HepG2 (cell line): ENCODE measurements around the gene DNM3. TPM values are rescaled to one million over a fixed set of nuclear protein-coding genes. Genes with fewer than 3 reads are reported as not detected.

Source experiments
- ATAC-seq: fragments of 200-7000 bp; cut with Tn5 transposase; 3 replicates; pipeline ENCODE4 v1.9.1; 2020; ENCODE audit warnings: mild to moderate bottlenecking, moderate library complexity
- BruUV-seq: library from RNA; stranded (reverse); fragments of 400-500 nt; replicated peaks from 2 replicates; lab custom pipeline; 2021; lab: Mats Ljungman, UMichigan
- CTCF ChIA-PET: fragments of 300-600 bp; formaldehyde crosslinking; extraction: SDS; loops from one replicate; lab custom pipeline; 2021; ENCODE audit warnings: low total read pairs, inconsistent platforms, low intra/inter-chr PET ratio; lab: Yijun Ruan, JAX
- POLR2A ChIA-PET: fragments of 350-600 bp; sonication (Branson Sonifier 250); formaldehyde crosslinking; loops from one replicate; lab custom pipeline; 2020; ENCODE audit warnings: antibody characterized with exemption, inconsistent platforms; lab: Yijun Ruan, JAX
- DNase-seq: peaks from one replicate; pipeline ENCODE4 v3.0.0-alpha.2; 2015; ENCODE audit warnings: low spot score
- FAIRE-seq: peaks from 3 replicates; lab custom pipeline; 2011; peaks lifted over from hg19 to GRCh38; lab: Jason Lieb, UNC
- H2AFZ ChIP-seq: one replicate; pipeline ENCODE4 v1.6.1; 2011; ENCODE audit warnings: low read length, inconsistent platforms
- H3K27ac ChIP-seq: fragments of 300-600 bp; 3 replicates; pipeline ENCODE4 v1.8.0; 2011; ENCODE audit warnings: mixed run types, mild to moderate bottlenecking, mixed read lengths, low read length, inconsistent platforms; ENCODE audit not compliant: insufficient read depth; ENCODE audit errors: extremely low read length
- H3K27me3 ChIP-seq, 2 experiments: fragments of 200-600 bp in 1 of 2; 2 replicates in 1 of 2; 3 replicates in 1 of 2; pipeline versions ENCODE4 v1.6.0 to v1.8.0; 2011; ENCODE audit warnings: low read length in 2 of 2, mild to moderate bottlenecking in 2 of 2, moderate library complexity in 2 of 2, inconsistent platforms in 1 of 2; ENCODE audit not compliant: insufficient read depth in 2 of 2, control insufficient read depth in 1 of 2
- H3K36me3 ChIP-seq, 2 experiments: fragments of 200-600 bp in 1 of 2; replicated peaks in 1 of 2; 2 replicates in 1 of 2; 3 replicates in 1 of 2; pipeline versions ENCODE4 v1.5.1 to v1.8.0; 2011; ENCODE audit warnings: low read length in 2 of 2, inconsistent platforms in 1 of 2; ENCODE audit not compliant: insufficient read depth in 2 of 2, control insufficient read depth in 1 of 2
- H3K4me1 ChIP-seq: 2 replicates; pipeline ENCODE4 v1.5.1; 2012; ENCODE audit warnings: low read length, inconsistent platforms; ENCODE audit not compliant: insufficient read depth
- H3K4me2 ChIP-seq: 2 replicates; pipeline ENCODE4 v1.6.0; 2011; ENCODE audit warnings: low read depth, low read length, inconsistent platforms
- H3K4me3 ChIP-seq, 3 experiments: fragments of 200-600 bp in 1 of 3; sonication (generic), shearing (Covaris generic) in 1 of 3; replicated peaks in 1 of 3; 2 replicates each; pipeline ENCODE4 v1.5.1; 2011 to 2016; ENCODE audit warnings: low read length in 3 of 3, inconsistent platforms in 2 of 3, low read depth in 2 of 3, mild to moderate bottlenecking in 2 of 3, control low read depth in 1 of 3, mixed read lengths in 1 of 3; ENCODE audit not compliant: insufficient read depth in 1 of 3
- H3K79me2 ChIP-seq: one replicate; pipeline ENCODE4 v1.6.1; 2011; ENCODE audit warnings: low read length, inconsistent platforms; ENCODE audit not compliant: insufficient read depth
- H3K9ac ChIP-seq: 2 replicates; pipeline ENCODE4 v1.6.0; 2011; ENCODE audit warnings: mild to moderate bottlenecking, low read depth, low read length, inconsistent platforms; ENCODE audit not compliant: insufficient read depth
- H3K9me3 ChIP-seq: 2 replicates; pipeline ENCODE4 v1.5.1; 2012; ENCODE audit warnings: mild to moderate bottlenecking, low read length
- H4K20me1 ChIP-seq: 2 replicates; pipeline ENCODE4 v1.6.0; 2011; ENCODE audit warnings: inconsistent platforms, mild to moderate bottlenecking, low read length, moderate library complexity; ENCODE audit not compliant: insufficient read depth
- BORCS8-MEF2B ChIP-seq: sonication (generic); formaldehyde crosslinking; IDR thresholded peaks from 2 replicates; pipeline ENCODE4 v1.8.0; 2022; ENCODE audit warnings: mild to moderate bottlenecking, missing genetic modification reagents
- ELF1 ChIP-seq: sonication (generic); formaldehyde crosslinking; IDR thresholded peaks from 2 replicates; pipeline ENCODE4 v1.4.0; 2020; ENCODE audit warnings: missing genetic modification reagents
- FOXK2 ChIP-seq: fragments of 450-650 bp; IDR thresholded peaks from 2 replicates; pipeline ENCODE4 v1.6.1; 2016
- KDM6A ChIP-seq: IDR thresholded peaks from 2 replicates; pipeline ENCODE4 v1.6.1; 2016; ENCODE audit warnings: low read depth
- MAZ ChIP-seq, 2 experiments: sonication (generic) in 1 of 2; formaldehyde crosslinking in 1 of 2; IDR thresholded peaks; 2 replicates each; pipeline versions ENCODE4 v1.5.0 to v1.6.1; 2012 to 2020; ENCODE audit warnings: low read depth in 2 of 2, mild to moderate bottlenecking in 2 of 2, borderline replicate concordance in 1 of 2, improper control_type of control experiment in 1 of 2, low read length in 1 of 2, missing genetic modification reagents in 1 of 2, moderate library complexity in 1 of 2
- MBD4 ChIP-seq: IDR thresholded peaks from 2 replicates; pipeline ENCODE4 v1.6.1; 2012; ENCODE audit warnings: low read length, inconsistent platforms, borderline replicate concordance
- NBN ChIP-seq: fragments of 450-650 bp; conservative IDR thresholded peaks from 2 replicates; pipeline ENCODE4 v1.6.1; 2017
- PCBP2 ChIP-seq: fragments of 200-400 bp; formaldehyde crosslinking; optimal IDR thresholded peaks from 2 replicates; pipeline ENCODE3; 2018; ENCODE audit warnings: low read length, low read depth; ENCODE audit not compliant: poor library complexity, severe bottlenecking
- RNF219 ChIP-seq: sonication (generic); formaldehyde crosslinking; IDR thresholded peaks from 2 replicates; pipeline ENCODE4 v1.5.0; 2020; ENCODE audit warnings: mild to moderate bottlenecking, missing genetic modification reagents
- SATB2 ChIP-seq: sonication (generic); formaldehyde crosslinking; IDR thresholded peaks from 2 replicates; pipeline ENCODE4 v1.5.0; 2020; ENCODE audit warnings: missing genetic modification reagents
- SRY ChIP-seq: sonication (generic); formaldehyde crosslinking; IDR thresholded peaks from 2 replicates; pipeline ENCODE4 v1.8.0; 2022; ENCODE audit warnings: mild to moderate bottlenecking, missing genetic modification reagents
- ZNF143 ChIP-seq: sonication (generic); formaldehyde crosslinking; IDR thresholded peaks from 2 replicates; pipeline ENCODE4 v1.4.0; 2020; ENCODE audit warnings: missing genetic modification reagents
- ZNF333 ChIP-seq: sonication (generic); formaldehyde crosslinking; IDR thresholded peaks from 2 replicates; pipeline ENCODE4 v1.4.0; 2020; ENCODE audit warnings: mild to moderate bottlenecking, missing genetic modification reagents, borderline replicate concordance
- ZNF446 ChIP-seq: sonication (generic); formaldehyde crosslinking; IDR thresholded peaks from 2 replicates; pipeline ENCODE4 v1.5.0; 2020; ENCODE audit warnings: mild to moderate bottlenecking, missing genetic modification reagents
- ZNF547 ChIP-seq: sonication (generic); formaldehyde crosslinking; IDR thresholded peaks from 2 replicates; pipeline ENCODE4 v1.5.1; 2020; ENCODE audit warnings: mild to moderate bottlenecking, missing genetic modification reagents
- WGBS: methylation state at CpG from one replicate; pipeline ENCODE4 v1.1.6; 2017; ENCODE audit warnings: low lambda C conversion rate; 5-methylcytosine and 5-hydroxymethylcytosine counted together
- in situ Hi-C: cut with HindIII; loops from 2 replicates; pipeline ENCODE4 v1.10.0; 2017; ENCODE audit warnings: low pct_unique_long_range_greater_than_20kb; ENCODE audit not compliant: extremely low pct_ligation_motif_present
- intact Hi-C: fragments of 100-400 bp; cut with micrococcal nuclease; formaldehyde crosslinking; loops from one replicate; pipeline ENCODE4 v1.10.0; 2022; ENCODE audit not compliant: unreplicated experiment
- polyA plus RNA-seq, 8 experiments: library from polyadenylated mRNA; depleted of rRNA in 3 of 8; stranded (reverse) in 7 of 8; unstranded in 1 of 8; fragments of >200 nt; fragmentation: Illumina TruSeq in 4 of 8; extraction: Trizol in 4 of 8; gene quantifications; 2 replicates each; pipeline versions ENCODE4 v1.2.1 to v1.2.3, GENCODE V29; 2011 to 2016; ENCODE audit warnings: low read depth in 4 of 8, missing spikeins in 1 of 8, mixed read lengths in 1 of 8; ENCODE audit not compliant: insufficient read depth in 1 of 8
- total RNA-seq, 5 experiments: library from RNA; depleted of rRNA; stranded (reverse); fragments of >200 nt; fragmentation: Illumina TruSeq; extraction: Trizol; gene quantifications; 2 replicates each; pipeline ENCODE4 v1.2.3, GENCODE V29; 2016; ENCODE audit warnings: low read depth in 1 of 5

Gene DNM3
- total and polyA plus RNA-seq, 2 of the 13 experiments (the other 11 are each of a cell fraction or from before 2014, with no cell fraction given) = 0.05 TPM; not detected in 1

GRCh38 chr1:172168597-172168872 is 327.2 kb downstream of the DNM3 start:
- no peaks in the 10 kb centered on the region for H3K4me1 ChIP-seq
- no peaks in the 10 kb centered on the region for H4K20me1 ChIP-seq
- no peak for FAIRE-seq
- in situ Hi-C loops (no loop called here), intact Hi-C loops (no loop called here)
- no peak for TF ChIP-seq MAZ (IDR thresholded peaks at IDR 0.05; ENCODE audit: borderline replicate concordance, low read depth, low read length)
- no peak for TF ChIP-seq MAZ (CRISPR knock-in tag; IDR thresholded peaks at IDR 0.05; ENCODE audit: low read depth)
- no peak for TF ChIP-seq FOXK2
- no peak for TF ChIP-seq ZNF143 (CRISPR knock-in tag)
- no peak for TF ChIP-seq MBD4
- no peak for TF ChIP-seq ELF1 (CRISPR knock-in tag)
- no peak for TF ChIP-seq RNF219
- no peak for TF ChIP-seq ZNF547 (CRISPR knock-in tag)
- TF ChIP-seq SRY (CRISPR knock-in tag) = no peak
- no peak for TF ChIP-seq ZNF333 (CRISPR knock-in tag)
- TF ChIP-seq SATB2 = no peak
- TF ChIP-seq NBN = no peak
- no peak for TF ChIP-seq BORCS8-MEF2B
- no peak for TF ChIP-seq KDM6A
- no peak for TF ChIP-seq ZNF446 (CRISPR knock-in tag)
- no peak for TF ChIP-seq PCBP2
- DNase-seq = no peak
- no peak overlapping the region for H3K4me2 ChIP-seq
- no peaks in the 10 kb centered on the region for H3K27me3 ChIP-seq
- no peak overlapping the region for H3K4me3 ChIP-seq
- no peak overlapping the region for H3K27ac ChIP-seq
- no peaks in the 10 kb centered on the region for H3K79me2 ChIP-seq
- ChIA-PET POLR2A (no interaction called here), CTCF (no interaction called here)
- H3K9me3 ChIP-seq = no peaks in the 10 kb centered on the region
- no peak for ATAC-seq
- H2AFZ ChIP-seq = no peak overlapping the region
- no peaks in the 10 kb centered on the region for H3K36me3 ChIP-seq
- WGBS = 6% methylated on average over 2 of the region's 2 CpGs
- no peak overlapping the region for H3K9ac ChIP-seq
- BruUV-seq = no TSS peak
